Measurements from ENCODE around the gene RSPRY1.
A peak's percentile ranks its signal among the peaks of the same experiment; 100 is the strongest.

The RSPRY1 gene

GRCh38 chr16:57224651-57225335 lies 38.7 kb downstream of the RSPRY1 start:
- DNase-seq (ENCODE audit: low spot score): no peak

GRCh38 chr16:57225978-57226377 lies 39.8 kb downstream of the RSPRY1 start:
- DNase-seq (ENCODE audit: low spot score): no peak

GRCh38 chr16:57226701-57227621 lies 40.8 kb downstream of the RSPRY1 start:
- DNase-seq (ENCODE audit: low spot score): no peak

- DNase-seq (ENCODE audit: low spot score): no peak
These were observed 43.0 kb downstream of the RSPRY1 start for GRCh38 chr16:57229079-57229478.

- no peak for DNase-seq (ENCODE audit: low spot score)
These were observed 45.8 kb downstream of the RSPRY1 start for GRCh38 chr16:57231821-57232350.

GRCh38 chr16:57233944-57234706 lies 48.0 kb downstream of the RSPRY1 start:
- no peak for DNase-seq (ENCODE audit: low spot score)

- DNase-seq (ENCODE audit: low spot score): no peak
These were observed 48.6 kb downstream of the RSPRY1 start for GRCh38 chr16:57234707-57235092.

GRCh38 chr16:57235128-57236021 lies 49.2 kb downstream of the RSPRY1 start:
- no peak for DNase-seq (ENCODE audit: low spot score)

- DNase-seq (ENCODE audit: low spot score): no peak
These were observed 49.9 kb downstream of the RSPRY1 start for GRCh38 chr16:57236022-57236350.

GRCh38 chr16:57238682-57239081 lies 52.6 kb downstream of the RSPRY1 start:
- DNase-seq (ENCODE audit: low spot score): no peak

- no peak for DNase-seq (ENCODE audit: low spot score)
These were observed 53.0 kb downstream of the RSPRY1 start for GRCh38 chr16:57239107-57239506.

GRCh38 chr16:57240851-57241250 lies 54.7 kb downstream of the RSPRY1 start:
- no peak for DNase-seq (ENCODE audit: low spot score)

- DNase-seq (ENCODE audit: low spot score): no peak
These were observed 56.5 kb downstream of the RSPRY1 start for GRCh38 chr16:57242650-57243049.

- DNase-seq (ENCODE audit: low spot score): no peak
These were observed 58.3 kb downstream of the RSPRY1 start for GRCh38 chr16:57244463-57244766.

- DNase-seq (ENCODE audit: low spot score): peak; percentile 97
These were observed 58.8 kb downstream of the RSPRY1 start, which contains the start of gene ARL2BP for GRCh38 chr16:57244767-57245471. TSS of gene ARL2BP (plus strand) at chr16:57245259. CDS start at chr16:57245368, 109 bp downstream.

GRCh38 chr16:57245472-57246113 lies 59.5 kb downstream of the RSPRY1 start:
- no peak for DNase-seq (ENCODE audit: low spot score)

GRCh38 chr16:57251352-57251751 lies 65.2 kb downstream of the RSPRY1 start:
- DNase-seq (ENCODE audit: low spot score): no peak

GRCh38 chr16:57252148-57252721 lies 66.1 kb downstream of the RSPRY1 start:
- no peak for DNase-seq (ENCODE audit: low spot score)

GRCh38 chr16:57253466-57253865 lies 67.3 kb downstream of the RSPRY1 start:
- no peak for DNase-seq (ENCODE audit: low spot score)

All from cerebellar cortex (tissue), 1 donor.